ENCODE results near the gene SGCD.

SGCD gene

GRCh38 chr5:156326718-156327259 is at the start of gene SGCD:
Gene SGCD, plus strand, starts transcription at chr5:156327164.
- DNase-seq: peak; percentile 45

- no peak for DNase-seq
Measured at GRCh38 chr5:156277290-156277689, 49.7 kb upstream of the SGCD start.

- no peak for DNase-seq
Measured at GRCh38 chr5:156295431-156295830, 31.5 kb upstream of the SGCD start.

GRCh38 chr5:156310115-156310514 is 16.8 kb upstream of the SGCD start:
- no peak for DNase-seq

GRCh38 chr5:156312897-156313694 is 13.9 kb upstream of the SGCD start:
- no peak for DNase-seq

GRCh38 chr5:156314416-156314815 is 12.5 kb upstream of the SGCD start:
- no peak for DNase-seq

- no peak for DNase-seq
Measured at GRCh38 chr5:156322666-156323065, 4.3 kb upstream of the SGCD start.

- no peak for DNase-seq
Measured at GRCh38 chr5:156327296-156327695, 332 bp downstream of the SGCD start.

- DNase-seq: no peak
Measured at GRCh38 chr5:156328161-156328560, 1.2 kb downstream of the SGCD start.

GRCh38 chr5:156328766-156329165 is 1.8 kb downstream of the SGCD start:
- no peak for DNase-seq

- no peak for DNase-seq
Measured at GRCh38 chr5:156329171-156329611, 2.2 kb downstream of the SGCD start.

GRCh38 chr5:156330141-156330870 is 3.3 kb downstream of the SGCD start:
- no peak for DNase-seq

- DNase-seq: no peak
Measured at GRCh38 chr5:156331181-156331580, 4.2 kb downstream of the SGCD start.

- DNase-seq: no peak
Measured at GRCh38 chr5:156331845-156332244, 4.9 kb downstream of the SGCD start.

- no peak for DNase-seq
Measured at GRCh38 chr5:156332245-156332644, 5.3 kb downstream of the SGCD start.

GRCh38 chr5:156339139-156339841 is 12.3 kb downstream of the SGCD start:
- no peak for DNase-seq

GRCh38 chr5:156340893-156341292 is 13.9 kb downstream of the SGCD start:
- no peak for DNase-seq

- no peak for DNase-seq
Measured at GRCh38 chr5:156350256-156350655, 23.3 kb downstream of the SGCD start.

GRCh38 chr5:156351423-156351822 is 24.5 kb downstream of the SGCD start:
- no peak for DNase-seq

GRCh38 chr5:156354571-156354970 is 27.6 kb downstream of the SGCD start:
- DNase-seq: no peak

GRCh38 chr5:156356238-156356637 is 29.3 kb downstream of the SGCD start:
- no peak for DNase-seq

GRCh38 chr5:156359476-156359875 is 32.5 kb downstream of the SGCD start:
- DNase-seq: no peak

GRCh38 chr5:156361436-156362109 is 34.6 kb downstream of the SGCD start:
- no peak for DNase-seq

All from retina (tissue), 1 donor.